Neural progenitor cell (in vitro differentiated cells): Measurements from ENCODE around the gene PER2. TPM values are rescaled to one million over a fixed set of nuclear protein-coding genes. Genes with fewer than 3 reads are reported as not detected.

Experiments used
- DNase-seq: peaks from one replicate; pipeline ENCODE4 v3.0.0-alpha.2; 2016; ENCODE audit warnings: low spot score
- H2AFZ ChIP-seq: fragments of 200-600 bp; sonication (generic); replicated peaks from 2 replicates; pipeline ENCODE4 v1.6.1; 2016; ENCODE audit warnings: antibody characterized with exemption
- H3F3A ChIP-seq: fragments of 200-600 bp; sonication (generic); 2 replicates; pipeline ENCODE4 v1.6.1; 2016; ENCODE audit warnings: antibody characterized with exemption, low read depth
- H3K27ac ChIP-seq: fragments of 200-600 bp; sonication (generic); 2 replicates; pipeline ENCODE4 v1.5.1; 2016; ENCODE audit warnings: mild to moderate bottlenecking
- H3K27me3 ChIP-seq: fragments of 200-600 bp; sonication (generic); 2 replicates; pipeline ENCODE4 v1.6.1; 2016; ENCODE audit warnings: mild to moderate bottlenecking, moderate library complexity
- H3K36me3 ChIP-seq: fragments of 200-600 bp; sonication (generic); 2 replicates; pipeline ENCODE4 v1.5.1; 2016
- H3K4me1 ChIP-seq: fragments of 200-600 bp; sonication (generic); 2 replicates; pipeline ENCODE4 v1.6.1; 2016; ENCODE audit warnings: mixed run types
- H3K4me2 ChIP-seq: fragments of 200-600 bp; sonication (generic); 2 replicates; pipeline ENCODE4 v1.6.1; 2016
- H3K4me3 ChIP-seq: fragments of 200-600 bp; sonication (generic); 2 replicates; pipeline ENCODE4 v1.5.1; 2016
- H3K79me2 ChIP-seq: fragments of 200-600 bp; sonication (generic); 2 replicates; pipeline ENCODE4 v1.6.1; 2016; ENCODE audit warnings: low read depth
- H3K9ac ChIP-seq: fragments of 200-600 bp; sonication (generic); 2 replicates; pipeline ENCODE4 v1.6.1; 2016
- H3K9me3 ChIP-seq: fragments of 200-600 bp; sonication (generic); 2 replicates; pipeline ENCODE4 v1.5.1; 2016; ENCODE audit warnings: low read depth
- H4K20me1 ChIP-seq: fragments of 200-600 bp; sonication (generic); 2 replicates; pipeline ENCODE4 v1.6.1; 2016; ENCODE audit warnings: low read depth
- H3K27ac Mint-ChIP-seq: 3 replicates; pipeline ENCODE4 v1.8.0; 2021; ENCODE audit warnings: mixed read lengths
- H3K27me3 Mint-ChIP-seq: 2 replicates; pipeline ENCODE4 v1.8.0; 2022; ENCODE audit warnings: low read depth, mild to moderate bottlenecking, inconsistent platforms, moderate library complexity, mixed read lengths; ENCODE audit not compliant: insufficient read depth
- H3K36me3 Mint-ChIP-seq: 3 replicates; pipeline ENCODE4 v1.8.0; 2021; ENCODE audit warnings: mixed read lengths
- H3K4me1 Mint-ChIP-seq: 3 replicates; pipeline ENCODE4 v1.8.0; 2021; ENCODE audit warnings: mixed read lengths
- H3K4me3 Mint-ChIP-seq: 3 replicates; pipeline ENCODE4 v1.8.0; 2021; ENCODE audit warnings: mild to moderate bottlenecking, moderate library complexity, mixed read lengths
- H3K9me3 Mint-ChIP-seq: 3 replicates; pipeline ENCODE4 v1.8.0; 2020; ENCODE audit warnings: mixed read lengths
- CTCF ChIP-seq: fragments of 200-600 bp; sonication (generic); IDR thresholded peaks from 2 replicates; pipeline ENCODE4 v1.5.1; 2017; ENCODE audit warnings: antibody characterized with exemption, mild to moderate bottlenecking
- EZH2 ChIP-seq: fragments of 200-600 bp; sonication (generic); IDR thresholded peaks from 2 replicates; pipeline ENCODE4 v1.6.1; 2017; ENCODE audit warnings: antibody characterized with exemption, mild to moderate bottlenecking, moderate library complexity
- EZH2phosphoT487 ChIP-seq: fragments of 200-600 bp; sonication (generic); IDR thresholded peaks from 2 replicates; pipeline ENCODE4 v1.6.1; 2017; ENCODE audit warnings: antibody characterized with exemption
- total RNA-seq: library from RNA; depleted of rRNA; stranded (reverse); fragments of >200 nt; gene quantifications from 2 replicates; pipeline ENCODE4 v1.2.3, GENCODE V29; 2015; ENCODE audit warnings: low replicate concordance

PER2 gene
- total RNA-seq, 1 donor from 2014 or later = 1.4 TPM

GRCh38 chr2:238203973-238204683 is 84.3 kb downstream of the PER2 start:
- peak overlapping the region; percentile 76 for H3K27ac Mint-ChIP-seq
- peak overlapping the region; percentile 58 for H2AFZ ChIP-seq
- H3K27ac ChIP-seq = no peak overlapping the region
- H3K27me3 Mint-ChIP-seq = no peaks in the 10 kb centered on the region
- peaks cover 23% of the 10 kb centered on the region for H3K4me1 Mint-ChIP-seq
- H3K36me3 Mint-ChIP-seq = peaks cover 11% of the 10 kb centered on the region
- peak overlapping the region; percentile 90 for H3K4me3 ChIP-seq
- H4K20me1 ChIP-seq = peaks cover 39% of the 10 kb centered on the region
- peaks cover 14% of the 10 kb centered on the region for H3F3A ChIP-seq
- no peak for TF ChIP-seq EZH2
- no peak for TF ChIP-seq CTCF
- no peak for TF ChIP-seq EZH2phosphoT487
- no peaks in the 10 kb centered on the region for H3K9me3 ChIP-seq
- no peaks in the 10 kb centered on the region for H3K4me1 ChIP-seq
- peaks cover 4% of the 10 kb centered on the region for H3K9me3 Mint-ChIP-seq
- peaks cover 7% of the 10 kb centered on the region for H3K27me3 ChIP-seq
- no peak overlapping the region for H3K9ac ChIP-seq
- peaks cover 40% of the 10 kb centered on the region for H3K79me2 ChIP-seq
- peak overlapping the region; percentile 90 for H3K4me3 Mint-ChIP-seq
- H3K36me3 ChIP-seq = no peaks in the 10 kb centered on the region
- H3K4me2 ChIP-seq = peak overlapping the region; percentile 95
- DNase-seq = no peak

- peaks cover 23% of the 10 kb centered on the region for H3K4me1 Mint-ChIP-seq
- no peaks in the 10 kb centered on the region for H3K27me3 Mint-ChIP-seq
- Histone ChIP-seq H3K4me3 (peak within 1 kb of the TSS; percentile 90), H3K9me3 (no peaks in the 10 kb centered on the region), H4K20me1 (peaks cover 46% of the 10 kb centered on the region), H3K4me1 (no peaks in the 10 kb centered on the region), H2AFZ (peak within 1 kb of the TSS; percentile 58), H3K9ac (peak within 1 kb of the TSS; percentile 75), H3K27ac (no peak within 1 kb of the TSS), H3K27me3 (no peaks in the 10 kb centered on the region), H3K79me2 (peaks cover 48% of the 10 kb centered on the region), H3F3A (peaks cover 14% of the 10 kb centered on the region), H3K36me3 (no peaks in the 10 kb centered on the region), H3K4me2 (peak within 1 kb of the TSS; percentile 95)
- peaks cover 4% of the 10 kb centered on the region for H3K9me3 Mint-ChIP-seq
- peaks cover 13% of the 10 kb centered on the region for H3K36me3 Mint-ChIP-seq
- H3K27ac Mint-ChIP-seq = peak within 1 kb of the TSS; percentile 86
- DNase-seq = peak; percentile 94
- peak; percentile 5 for TF ChIP-seq EZH2
- no peak for TF ChIP-seq EZH2phosphoT487
- H3K4me3 Mint-ChIP-seq = peak within 1 kb of the TSS; percentile 90
Measured at GRCh38 chr2:238203094-238203972, 85.1 kb downstream of the PER2 start, which contains the start of gene ILKAP. Gene ILKAP, minus strand, starts transcription at chr2:238203695. Its CDS starts 142 bp downstream, at chr2:238203553.

- peaks cover 14% of the 10 kb centered on the region for H3F3A ChIP-seq
- H3K4me3 ChIP-seq = peak overlapping the region; percentile 90
- Mint-ChIP-seq H3K9me3 (peaks cover 4% of the 10 kb centered on the region), H3K36me3 (peaks cover 17% of the 10 kb centered on the region), H3K4me1 (peaks cover 23% of the 10 kb centered on the region), H3K27ac (peak overlapping the region; percentile 86), H3K27me3 (no peaks in the 10 kb centered on the region), H3K4me3 (peak overlapping the region; percentile 90)
- H3K79me2 ChIP-seq = peaks cover 57% of the 10 kb centered on the region
- no peak overlapping the region for H3K27ac ChIP-seq
- no peaks in the 10 kb centered on the region for H3K27me3 ChIP-seq
- no peaks in the 10 kb centered on the region for H3K36me3 ChIP-seq
- no peaks in the 10 kb centered on the region for H3K9me3 ChIP-seq
- peak overlapping the region; percentile 95 for H3K4me2 ChIP-seq
- H4K20me1 ChIP-seq = peaks cover 54% of the 10 kb centered on the region
- TF ChIP-seq EZH2phosphoT487 (no peak), CTCF (no peak), EZH2 (peak; percentile 45)
- peak overlapping the region; percentile 75 for H3K9ac ChIP-seq
- no peak overlapping the region for H2AFZ ChIP-seq
- peak; percentile 68 for DNase-seq
- no peaks in the 10 kb centered on the region for H3K4me1 ChIP-seq
Measured at GRCh38 chr2:238202326-238203093, 85.9 kb downstream of the PER2 start.

Other genes with a start within 250 kb of the PER2 start
- 35.6 and 44.1 TPM in 2 replicates for gene SCLY, start 227.6 kb downstream of the PER2 start, total RNA-seq
- gene ESPNL, start 188.3 kb downstream of the PER2 start, total RNA-seq = 0.58 and 0.59 TPM in 2 replicates
- 0.06 TPM in 1 of 2 replicates, not detected in the other for gene KLHL30, start 149.9 kb downstream of the PER2 start, total RNA-seq
- gene ERFE, start 129.6 kb downstream of the PER2 start, total RNA-seq = 0.09 TPM in 1 of 2 replicates, not detected in the other
- 19.0 and 24.7 TPM in 2 replicates for gene ILKAP, start 84.9 kb downstream of the PER2 start, total RNA-seq
- 5.3 and 29.3 TPM in 2 replicates for gene HES6, start 48.6 kb downstream of the PER2 start, total RNA-seq
- gene TRAF3IP1, start 31.9 kb upstream of the PER2 start, total RNA-seq = 8.5 and 11.2 TPM in 2 replicates
- gene ASB1, start 138.3 kb upstream of the PER2 start, total RNA-seq = 22.1 and 29.2 TPM in 2 replicates